ENCODE data around the gene NAV1. TPM values are rescaled to one million over a fixed set of nuclear protein-coding genes. Genes with fewer than 3 reads are reported as not detected.

NAV1 gene
- total and polyA plus RNA-seq, 9 of the 15 experiments (the other 6 are each of a cell fraction or from before 2014, with no cell fraction given) = 0.91 to 16.8 (median 3.2) TPM

DNA sequence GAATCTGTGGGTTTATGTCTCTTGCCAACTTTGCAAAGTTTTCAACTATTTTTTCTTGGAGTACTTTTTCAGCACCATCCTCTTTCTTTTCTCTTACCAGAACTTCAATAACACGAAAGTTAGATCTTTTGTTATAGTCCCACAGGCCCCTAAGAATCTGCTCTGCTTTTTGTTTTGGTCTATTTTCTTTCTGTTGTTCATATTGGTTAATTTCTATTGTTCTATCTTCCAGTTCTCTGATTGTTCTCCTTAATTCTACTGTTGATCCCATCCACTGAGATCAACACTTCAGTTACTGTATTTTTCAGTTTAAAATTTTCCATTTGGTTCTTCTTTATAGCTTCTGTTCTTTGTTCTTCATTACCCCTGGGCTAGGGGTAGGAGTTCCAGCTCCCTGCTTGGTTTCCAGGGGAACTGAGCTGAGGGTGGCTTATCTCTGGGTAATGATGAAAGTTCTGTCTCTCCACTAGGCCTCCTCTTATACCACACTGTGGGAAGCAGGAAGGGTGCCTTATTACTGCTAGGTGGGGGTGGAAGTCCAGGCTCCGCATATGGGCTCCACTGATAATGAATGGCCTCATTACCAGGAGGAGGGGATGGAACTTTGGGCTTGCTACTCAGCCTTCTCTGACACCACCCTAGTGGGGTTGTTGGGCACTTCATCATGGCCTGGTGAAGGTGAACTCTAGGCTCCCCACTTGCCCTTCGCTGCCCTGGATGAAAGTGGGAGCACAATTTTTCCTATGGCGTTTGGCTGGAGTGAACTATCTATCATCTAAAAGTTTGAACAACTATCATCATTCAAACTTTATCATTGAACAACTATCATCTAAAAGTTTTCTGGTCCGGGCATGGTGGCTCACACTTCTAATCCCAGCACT is 39.3 kb downstream of the NAV1 start (continued):
- TF ChIP-seq, protein P1, sequence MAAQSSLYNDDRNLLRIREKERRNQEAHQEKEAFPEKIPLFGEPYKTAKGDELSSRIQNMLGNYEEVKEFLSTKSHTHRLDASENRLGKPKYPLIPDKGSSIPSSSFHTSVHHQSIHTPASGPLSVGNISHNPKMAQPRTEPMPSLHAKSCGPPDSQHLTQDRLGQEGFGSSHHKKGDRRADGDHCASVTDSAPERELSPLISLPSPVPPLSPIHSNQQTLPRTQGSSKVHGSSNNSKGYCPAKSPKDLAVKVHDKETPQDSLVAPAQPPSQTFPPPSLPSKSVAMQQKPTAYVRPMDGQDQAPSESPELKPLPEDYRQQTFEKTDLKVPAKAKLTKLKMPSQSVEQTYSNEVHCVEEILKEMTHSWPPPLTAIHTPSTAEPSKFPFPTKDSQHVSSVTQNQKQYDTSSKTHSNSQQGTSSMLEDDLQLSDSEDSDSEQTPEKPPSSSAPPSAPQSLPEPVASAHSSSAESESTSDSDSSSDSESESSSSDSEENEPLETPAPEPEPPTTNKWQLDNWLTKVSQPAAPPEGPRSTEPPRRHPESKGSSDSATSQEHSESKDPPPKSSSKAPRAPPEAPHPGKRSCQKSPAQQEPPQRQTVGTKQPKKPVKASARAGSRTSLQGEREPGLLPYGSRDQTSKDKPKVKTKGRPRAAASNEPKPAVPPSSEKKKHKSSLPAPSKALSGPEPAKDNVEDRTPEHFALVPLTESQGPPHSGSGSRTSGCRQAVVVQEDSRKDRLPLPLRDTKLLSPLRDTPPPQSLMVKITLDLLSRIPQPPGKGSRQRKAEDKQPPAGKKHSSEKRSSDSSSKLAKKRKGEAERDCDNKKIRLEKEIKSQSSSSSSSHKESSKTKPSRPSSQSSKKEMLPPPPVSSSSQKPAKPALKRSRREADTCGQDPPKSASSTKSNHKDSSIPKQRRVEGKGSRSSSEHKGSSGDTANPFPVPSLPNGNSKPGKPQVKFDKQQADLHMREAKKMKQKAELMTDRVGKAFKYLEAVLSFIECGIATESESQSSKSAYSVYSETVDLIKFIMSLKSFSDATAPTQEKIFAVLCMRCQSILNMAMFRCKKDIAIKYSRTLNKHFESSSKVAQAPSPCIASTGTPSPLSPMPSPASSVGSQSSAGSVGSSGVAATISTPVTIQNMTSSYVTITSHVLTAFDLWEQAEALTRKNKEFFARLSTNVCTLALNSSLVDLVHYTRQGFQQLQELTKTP (IDR thresholded peaks at IDR 0.05; ENCODE audit: low read depth in 1 of 2, partially characterized antibody in 2 of 2) = peak in 1 of 2 experiments; percentile 74
- TF ChIP-seq, protein P2, sequence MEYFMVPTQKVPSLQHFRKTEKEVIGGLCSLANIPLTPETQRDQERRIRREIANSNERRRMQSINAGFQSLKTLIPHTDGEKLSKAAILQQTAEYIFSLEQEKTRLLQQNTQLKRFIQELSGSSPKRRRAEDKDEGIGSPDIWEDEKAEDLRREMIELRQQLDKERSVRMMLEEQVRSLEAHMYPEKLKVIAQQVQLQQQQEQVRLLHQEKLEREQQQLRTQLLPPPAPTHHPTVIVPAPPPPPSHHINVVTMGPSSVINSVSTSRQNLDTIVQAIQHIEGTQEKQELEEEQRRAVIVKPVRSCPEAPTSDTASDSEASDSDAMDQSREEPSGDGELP (CRISPR knock-in tag; IDR thresholded peaks at IDR 0.05; ENCODE audit: borderline replicate concordance) = peak; percentile 94
- no peak for TF ChIP-seq ZNF133 (CRISPR knock-in tag; IDR thresholded peaks at IDR 0.05)
- TF ChIP-seq CHD2 (IDR thresholded peaks at IDR 0.05; ENCODE audit: low read depth, low read length) = peak; percentile 45; the same call in 1 of the 2 replicates
- TF ChIP-seq TCFL5 (CRISPR knock-in tag; conservative IDR thresholded peaks at IDR 0.05) = 0 out of 2 replicates have a peak, but pooled peaks have one; percentile 20
- peak; percentile 89 for TF ChIP-seq MYNN (IDR thresholded peaks at IDR 0.05)
- TF ChIP-seq MYNN (CRISPR knock-in tag; IDR thresholded peaks at IDR 0.05) = no peak
- peak; percentile 79 for TF ChIP-seq FOXM1 (IDR thresholded peaks at IDR 0.05; ENCODE audit: low read depth)
- TF ChIP-seq FOXM1 (CRISPR knock-in tag; IDR thresholded peaks at IDR 0.05; ENCODE audit: low read depth) = 0 out of 2 replicates have a peak, but pooled peaks have one; percentile 14
- TF ChIP-seq ETS2 (tag; IDR thresholded peaks at IDR 0.05; ENCODE audit: borderline replicate concordance, poor library complexity, severe bottlenecking) = no peak
- peak; percentile 56 for TF ChIP-seq EP400 (IDR thresholded peaks at IDR 0.05)
- TF ChIP-seq DMBX1 (CRISPR knock-in tag; IDR thresholded peaks at IDR 0.05; ENCODE audit: borderline replicate concordance) = peak; percentile 93
- no peak for TF ChIP-seq RBM14 (IDR thresholded peaks at IDR 0.05; ENCODE audit: borderline replicate concordance, insufficient read depth, low read depth, low read length)
- TF ChIP-seq, protein P3, sequence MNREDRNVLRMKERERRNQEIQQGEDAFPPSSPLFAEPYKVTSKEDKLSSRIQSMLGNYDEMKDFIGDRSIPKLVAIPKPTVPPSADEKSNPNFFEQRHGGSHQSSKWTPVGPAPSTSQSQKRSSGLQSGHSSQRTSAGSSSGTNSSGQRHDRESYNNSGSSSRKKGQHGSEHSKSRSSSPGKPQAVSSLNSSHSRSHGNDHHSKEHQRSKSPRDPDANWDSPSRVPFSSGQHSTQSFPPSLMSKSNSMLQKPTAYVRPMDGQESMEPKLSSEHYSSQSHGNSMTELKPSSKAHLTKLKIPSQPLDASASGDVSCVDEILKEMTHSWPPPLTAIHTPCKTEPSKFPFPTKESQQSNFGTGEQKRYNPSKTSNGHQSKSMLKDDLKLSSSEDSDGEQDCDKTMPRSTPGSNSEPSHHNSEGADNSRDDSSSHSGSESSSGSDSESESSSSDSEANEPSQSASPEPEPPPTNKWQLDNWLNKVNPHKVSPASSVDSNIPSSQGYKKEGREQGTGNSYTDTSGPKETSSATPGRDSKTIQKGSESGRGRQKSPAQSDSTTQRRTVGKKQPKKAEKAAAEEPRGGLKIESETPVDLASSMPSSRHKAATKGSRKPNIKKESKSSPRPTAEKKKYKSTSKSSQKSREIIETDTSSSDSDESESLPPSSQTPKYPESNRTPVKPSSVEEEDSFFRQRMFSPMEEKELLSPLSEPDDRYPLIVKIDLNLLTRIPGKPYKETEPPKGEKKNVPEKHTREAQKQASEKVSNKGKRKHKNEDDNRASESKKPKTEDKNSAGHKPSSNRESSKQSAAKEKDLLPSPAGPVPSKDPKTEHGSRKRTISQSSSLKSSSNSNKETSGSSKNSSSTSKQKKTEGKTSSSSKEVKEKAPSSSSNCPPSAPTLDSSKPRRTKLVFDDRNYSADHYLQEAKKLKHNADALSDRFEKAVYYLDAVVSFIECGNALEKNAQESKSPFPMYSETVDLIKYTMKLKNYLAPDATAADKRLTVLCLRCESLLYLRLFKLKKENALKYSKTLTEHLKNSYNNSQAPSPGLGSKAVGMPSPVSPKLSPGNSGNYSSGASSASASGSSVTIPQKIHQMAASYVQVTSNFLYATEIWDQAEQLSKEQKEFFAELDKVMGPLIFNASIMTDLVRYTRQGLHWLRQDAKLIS (CRISPR knock-in tag; IDR thresholded peaks at IDR 0.05) = peak; percentile 40; the same call in 1 of the 2 replicates
- no peak for TF ChIP-seq KLF10 (CRISPR knock-in tag; IDR thresholded peaks at IDR 0.05)

Data from K562 (cell line).